PC-9 (cell line): ENCODE measurements around the gene ARHGAP10.

Experiments
- EZH2 ChIP-seq: fragments of 200-600 bp; sonication (generic); IDR thresholded peaks from 2 replicates; pipeline ENCODE4 v1.8.0; 2017; ENCODE audit warnings: antibody characterized with exemption, low read depth
- TF ChIP-seq, protein P1 (sequence below): fragments of 200-600 bp; sonication (generic); conservative IDR thresholded peaks from 2 replicates; pipeline ENCODE4 v1.6.1; 2017; ENCODE audit warnings: mixed run types, antibody characterized with exemption, mild to moderate bottlenecking, moderate library complexity

DNA sequence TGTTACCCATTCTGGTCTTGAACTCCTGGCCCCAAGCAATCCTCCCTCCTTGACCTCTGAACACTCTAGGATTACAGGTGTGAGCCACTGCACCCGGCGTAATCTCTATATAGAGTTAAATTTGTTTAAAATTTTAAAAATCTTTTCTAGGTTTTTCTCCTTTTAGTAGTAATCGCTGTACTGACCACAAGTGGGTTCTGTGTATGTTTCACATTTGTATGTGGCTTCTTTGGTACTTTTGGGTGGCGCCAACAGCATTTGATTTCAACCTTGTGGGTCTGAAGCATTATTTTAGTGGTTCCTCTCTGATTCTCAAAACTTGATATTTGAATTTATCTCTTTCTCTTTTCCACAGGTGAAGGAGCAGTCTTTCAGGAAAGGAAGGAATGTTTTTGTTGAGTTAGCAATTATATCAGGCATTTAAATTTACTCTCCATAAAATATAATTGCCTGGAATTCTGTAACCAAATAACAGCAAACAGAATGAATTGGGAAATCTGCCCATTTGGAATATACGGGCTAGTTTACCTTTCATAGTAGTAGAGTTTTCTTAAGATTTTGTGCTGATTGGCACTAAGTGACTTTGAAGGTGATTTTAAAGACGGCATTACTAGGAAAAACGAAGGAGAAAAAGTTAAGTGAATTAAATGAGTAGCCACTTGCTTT, 29.5 kb downstream of the ARHGAP10 start:
- TF ChIP-seq, protein P1, sequence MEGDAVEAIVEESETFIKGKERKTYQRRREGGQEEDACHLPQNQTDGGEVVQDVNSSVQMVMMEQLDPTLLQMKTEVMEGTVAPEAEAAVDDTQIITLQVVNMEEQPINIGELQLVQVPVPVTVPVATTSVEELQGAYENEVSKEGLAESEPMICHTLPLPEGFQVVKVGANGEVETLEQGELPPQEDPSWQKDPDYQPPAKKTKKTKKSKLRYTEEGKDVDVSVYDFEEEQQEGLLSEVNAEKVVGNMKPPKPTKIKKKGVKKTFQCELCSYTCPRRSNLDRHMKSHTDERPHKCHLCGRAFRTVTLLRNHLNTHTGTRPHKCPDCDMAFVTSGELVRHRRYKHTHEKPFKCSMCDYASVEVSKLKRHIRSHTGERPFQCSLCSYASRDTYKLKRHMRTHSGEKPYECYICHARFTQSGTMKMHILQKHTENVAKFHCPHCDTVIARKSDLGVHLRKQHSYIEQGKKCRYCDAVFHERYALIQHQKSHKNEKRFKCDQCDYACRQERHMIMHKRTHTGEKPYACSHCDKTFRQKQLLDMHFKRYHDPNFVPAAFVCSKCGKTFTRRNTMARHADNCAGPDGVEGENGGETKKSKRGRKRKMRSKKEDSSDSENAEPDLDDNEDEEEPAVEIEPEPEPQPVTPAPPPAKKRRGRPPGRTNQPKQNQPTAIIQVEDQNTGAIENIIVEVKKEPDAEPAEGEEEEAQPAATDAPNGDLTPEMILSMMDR: no peak
- TF ChIP-seq EZH2: no peak
